Loucy (cell line): ENCODE data around the gene ALDH1A2.

Source experiments
- EZH2phosphoT487 ChIP-seq: fragments of 200-600 bp; IDR thresholded peaks from 2 replicates; pipeline ENCODE4 v1.6.1; 2018; ENCODE audit warnings: antibody characterized with exemption, mild to moderate bottlenecking, moderate library complexity, borderline replicate concordance
- TF ChIP-seq, protein P1 (sequence below): fragments of 200-600 bp; sonication (generic); conservative IDR thresholded peaks from 2 replicates; pipeline ENCODE4 v1.5.1; 2014; ENCODE audit warnings: mild to moderate bottlenecking, antibody characterized with exemption, low read length

DNA sequence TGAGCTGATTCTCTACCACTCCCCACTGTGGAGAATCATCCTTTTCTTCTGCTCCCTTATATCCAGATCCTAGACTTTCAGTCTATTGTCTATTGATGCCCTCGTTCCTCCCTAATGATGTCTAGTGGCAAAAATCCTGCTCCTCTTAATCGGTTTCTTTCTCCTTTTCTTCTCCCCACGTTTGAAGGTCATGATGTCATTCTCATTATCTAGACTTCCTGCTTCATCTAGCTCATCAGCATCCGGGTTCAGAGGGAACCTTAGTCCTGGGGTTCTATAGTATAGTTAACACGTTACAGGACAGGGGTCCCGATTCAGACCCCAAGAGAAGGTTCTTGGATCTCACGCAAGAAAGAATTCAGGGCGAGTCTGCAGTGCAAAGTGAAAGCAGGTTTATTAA is 14.9 kb upstream of the ALDH1A2 start:
- TF ChIP-seq, protein P1, sequence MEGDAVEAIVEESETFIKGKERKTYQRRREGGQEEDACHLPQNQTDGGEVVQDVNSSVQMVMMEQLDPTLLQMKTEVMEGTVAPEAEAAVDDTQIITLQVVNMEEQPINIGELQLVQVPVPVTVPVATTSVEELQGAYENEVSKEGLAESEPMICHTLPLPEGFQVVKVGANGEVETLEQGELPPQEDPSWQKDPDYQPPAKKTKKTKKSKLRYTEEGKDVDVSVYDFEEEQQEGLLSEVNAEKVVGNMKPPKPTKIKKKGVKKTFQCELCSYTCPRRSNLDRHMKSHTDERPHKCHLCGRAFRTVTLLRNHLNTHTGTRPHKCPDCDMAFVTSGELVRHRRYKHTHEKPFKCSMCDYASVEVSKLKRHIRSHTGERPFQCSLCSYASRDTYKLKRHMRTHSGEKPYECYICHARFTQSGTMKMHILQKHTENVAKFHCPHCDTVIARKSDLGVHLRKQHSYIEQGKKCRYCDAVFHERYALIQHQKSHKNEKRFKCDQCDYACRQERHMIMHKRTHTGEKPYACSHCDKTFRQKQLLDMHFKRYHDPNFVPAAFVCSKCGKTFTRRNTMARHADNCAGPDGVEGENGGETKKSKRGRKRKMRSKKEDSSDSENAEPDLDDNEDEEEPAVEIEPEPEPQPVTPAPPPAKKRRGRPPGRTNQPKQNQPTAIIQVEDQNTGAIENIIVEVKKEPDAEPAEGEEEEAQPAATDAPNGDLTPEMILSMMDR: no peak
- no peak for TF ChIP-seq EZH2phosphoT487
